ENCODE measurements around the gene MPPED1. TPM values are rescaled to one million over a fixed set of nuclear protein-coding genes. Genes with fewer than 3 reads are reported as not detected.

The MPPED1 gene
- total and polyA plus RNA-seq, 10 donors, result 0.02 to 0.13 (median 0.04) TPM; not detected in 6

DNA sequence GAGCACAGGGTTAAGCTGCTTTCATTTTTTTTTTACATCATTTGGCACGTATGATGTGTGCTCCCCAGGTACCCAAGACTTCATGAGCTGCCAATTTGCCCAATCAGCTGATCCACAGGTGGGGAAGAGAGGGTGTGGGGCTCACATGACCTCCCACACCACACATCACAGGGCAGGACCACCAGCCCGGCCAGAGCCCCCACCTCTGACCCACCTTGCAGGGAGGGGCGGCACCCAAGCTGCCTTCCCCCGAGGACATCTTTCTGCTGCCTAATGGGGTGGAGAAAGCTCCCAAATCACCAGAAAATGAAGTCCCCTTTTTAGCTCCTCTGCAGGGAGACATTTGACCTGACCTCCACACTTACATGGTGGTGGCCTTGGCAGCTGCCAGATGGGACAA is 119.8 kb downstream of the MPPED1 start:
- DNase-seq, result no peak
- intact Hi-C loops (cut with DNase I; ENCODE audit: low total_unique reads), result no loop called here
- Histone ChIP-seq H3K27ac (no peak overlapping the region), H3K36me3 (no peaks in the 10 kb centered on the region), H3K4me1 (no peaks in the 10 kb centered on the region), H3K4me3 (no peak overlapping the region), H3K27me3 (replicated peaks in 1 of 7) (peaks cover 0 to 22% (median 4%) of the 10 kb centered on the region in 7 donors), H3K9me3 (peaks cover 0 to 3% (median 0%) of the 10 kb centered on the region in 8 donors)
- 59 to 73% (median 68%) methylated on average over 4 of the region's 4 CpGs for WGBS, 5 donors
- TF ChIP-seq POLR2A (IDR thresholded peaks at IDR 0.05), result no peak
- TF ChIP-seq POLR2AphosphoS5 (IDR thresholded peaks at IDR 0.05), result no peak
- no peak for TF ChIP-seq CTCF (IDR thresholded peaks at IDR 0.05 in 8 of 11, conservative IDR thresholded peaks at IDR 0.05 in 3 of 11)

GRCh38 chr22:43532301-43533155 is 120.7 kb downstream of the MPPED1 start:
- no peak for TF ChIP-seq CTCF (IDR thresholded peaks at IDR 0.05 in 8 of 11, conservative IDR thresholded peaks at IDR 0.05 in 3 of 11)
- TF ChIP-seq POLR2A (IDR thresholded peaks at IDR 0.05), result no peak
- TF ChIP-seq POLR2AphosphoS5 (IDR thresholded peaks at IDR 0.05), result no peak
- Histone ChIP-seq H3K4me1 (no peaks in the 10 kb centered on the region), H3K9me3 (peaks cover 0 to 11% (median 2%) of the 10 kb centered on the region in 8 donors), H3K27me3 (replicated peaks in 1 of 7) (peaks cover 0 to 14% (median 0%) of the 10 kb centered on the region in 7 donors), H3K36me3 (no peaks in the 10 kb centered on the region), H3K27ac (no peak overlapping the region), H3K4me3 (no peak overlapping the region)
- intact Hi-C loops (cut with DNase I; ENCODE audit: low total_unique reads), result no loop called here
- DNase-seq, result no peak
- 72 to 85% (median 81%) methylated on average over 15 to 17 of the region's 17 CpGs for WGBS, 5 donors

- 82 to 92% (median 87%) methylated on average over 3 of the region's 3 CpGs for WGBS, 5 donors
- peaks cover 0 to 10% (median 0%) of the 10 kb centered on the region in 7 donors for H3K27me3 ChIP-seq (replicated peaks in 1 of 7)
- H3K4me3 ChIP-seq, result no peak overlapping the region
- H3K9me3 ChIP-seq, result peaks cover 0 to 11% (median 2%) of the 10 kb centered on the region in 8 donors
- H3K4me1 ChIP-seq, result no peaks in the 10 kb centered on the region
- no peak for DNase-seq
- H3K36me3 ChIP-seq, result no peaks in the 10 kb centered on the region
- TF ChIP-seq POLR2AphosphoS5 (IDR thresholded peaks at IDR 0.05) (no peak), POLR2A (IDR thresholded peaks at IDR 0.05) (no peak), CTCF (IDR thresholded peaks at IDR 0.05 in 8 of 11, conservative IDR thresholded peaks at IDR 0.05 in 3 of 11) (no peak)
- intact Hi-C loops (cut with DNase I; ENCODE audit: low total_unique reads), result no loop called here
- H3K27ac ChIP-seq, result no peak overlapping the region
These were observed 121.3 kb downstream of the MPPED1 start for GRCh38 chr22:43533156-43533530.

- H3K9me3 ChIP-seq, result peaks cover 0 to 11% (median 2%) of the 10 kb centered on the region in 8 donors
- TF ChIP-seq CTCF (IDR thresholded peaks at IDR 0.05 in 8 of 11, conservative IDR thresholded peaks at IDR 0.05 in 3 of 11) (no peak), POLR2AphosphoS5 (IDR thresholded peaks at IDR 0.05) (no peak), POLR2A (IDR thresholded peaks at IDR 0.05) (no peak)
- no peaks in the 10 kb centered on the region for H3K4me1 ChIP-seq
- no peak overlapping the region for H3K27ac ChIP-seq
- intact Hi-C loops (cut with DNase I; ENCODE audit: low total_unique reads), result no loop called here
- DNase-seq, result no peak
- no peak overlapping the region for H3K4me3 ChIP-seq
- peaks cover 0 to 15% (median 0%) of the 10 kb centered on the region in 7 donors for H3K27me3 ChIP-seq (replicated peaks in 1 of 7)
- WGBS, 5 donors, result 86 to 93% (median 92%) methylated on average over 10 of the region's 10 CpGs
- no peaks in the 10 kb centered on the region for H3K36me3 ChIP-seq
These were observed 122.0 kb downstream of the MPPED1 start for GRCh38 chr22:43533656-43534428.
